NOMO-1 (cell line): ENCODE data around the gene PPFIA2.
A peak's percentile ranks its signal among the peaks of the same experiment; 100 is the strongest.

Experiments
- DNase-seq, 2 experiments: peaks; one replicate each; lab custom pipeline; 2025; ENCODE audit not compliant: unreplicated experiment in 2 of 2; lab: John Stamatoyannopoulos, UW

Gene PPFIA2

GRCh38 chr12:81759190-81760051 lies at the start of gene PPFIA2:
Gene PPFIA2, minus strand, starts transcription at chr12:81759350.
- DNase-seq = no peak

- DNase-seq = no peak
Measured at GRCh38 chr12:81800298-81801148, 41.4 kb upstream of the PPFIA2 start.

- DNase-seq = no peak
Measured at GRCh38 chr12:81798294-81798693, 39.1 kb upstream of the PPFIA2 start.

GRCh38 chr12:81797100-81797499 lies 38.0 kb upstream of the PPFIA2 start:
- peak in 1 of 2 experiments; percentile 24 for DNase-seq

GRCh38 chr12:81792666-81793065 lies 33.5 kb upstream of the PPFIA2 start:
- no peak for DNase-seq

GRCh38 chr12:81779216-81779615 lies 20.1 kb upstream of the PPFIA2 start:
- DNase-seq = no peak

- no peak for DNase-seq
Measured at GRCh38 chr12:81778719-81779118, 19.6 kb upstream of the PPFIA2 start.

GRCh38 chr12:81758421-81759189 lies 545 bp downstream of the PPFIA2 start:
- no peak for DNase-seq

- no peak for DNase-seq
Measured at GRCh38 chr12:81757731-81758365, 1.3 kb downstream of the PPFIA2 start.

GRCh38 chr12:81729781-81730180 lies 29.4 kb downstream of the PPFIA2 start:
- DNase-seq = no peak

GRCh38 chr12:81727391-81727790 lies 31.8 kb downstream of the PPFIA2 start:
- no peak for DNase-seq

GRCh38 chr12:81726634-81727033 lies 32.5 kb downstream of the PPFIA2 start:
- DNase-seq = no peak

- DNase-seq = no peak
Measured at GRCh38 chr12:81723361-81723760, 35.8 kb downstream of the PPFIA2 start.

GRCh38 chr12:81722004-81722403 lies 37.1 kb downstream of the PPFIA2 start:
- DNase-seq = no peak

GRCh38 chr12:81718616-81719015 lies 40.5 kb downstream of the PPFIA2 start:
- no peak for DNase-seq

- no peak for DNase-seq
Measured at GRCh38 chr12:81712536-81712935, 46.6 kb downstream of the PPFIA2 start.

- no peak for DNase-seq
Measured at GRCh38 chr12:81705586-81705985, 53.6 kb downstream of the PPFIA2 start.

- no peak for DNase-seq
Measured at GRCh38 chr12:81699551-81699950, 59.6 kb downstream of the PPFIA2 start.

- no peak for DNase-seq
Measured at GRCh38 chr12:81692008-81692407, 67.1 kb downstream of the PPFIA2 start.

- no peak for DNase-seq
Measured at GRCh38 chr12:81683881-81684280, 75.3 kb downstream of the PPFIA2 start.

GRCh38 chr12:81679614-81680013 lies 79.5 kb downstream of the PPFIA2 start:
- DNase-seq = no peak
